ENCODE results near the gene MICALL2.

DNA sequence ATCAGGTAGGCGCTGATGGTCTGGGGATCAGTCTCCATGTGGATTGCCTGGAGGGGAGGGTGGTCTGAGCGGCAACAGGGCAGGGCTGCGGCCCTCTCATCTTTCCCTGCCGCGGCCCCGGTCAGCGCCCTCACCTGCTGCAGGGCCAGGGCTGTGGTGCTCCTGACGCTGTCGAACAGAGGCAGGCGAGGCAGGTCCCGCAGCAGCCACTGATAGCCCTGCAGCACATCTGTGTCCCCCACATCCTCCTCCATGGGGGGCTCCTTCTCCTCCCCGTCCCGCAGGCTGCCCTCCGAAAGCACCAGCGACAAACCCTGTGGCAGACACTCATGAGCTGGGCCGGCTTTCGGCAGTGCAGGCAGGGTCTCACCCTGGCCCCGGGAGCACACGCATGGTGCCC lies 25.9 kb upstream of the MICALL2 start:
- no peak for TF ChIP-seq CTCF (IDR thresholded peaks at IDR 0.05)
- TF ChIP-seq ZFX (IDR thresholded peaks at IDR 0.05; ENCODE audit: borderline replicate concordance), result no peak

Measured in 22Rv1 (cell line).